HG02571 (cell line): Measurements from ENCODE around the gene TENM3.

ENCODE experiments used
- ATAC-seq: cut with Tn5 transposase; IDR thresholded peaks from one replicate; pipeline ENCODE4 v1.9.1; 2021; ENCODE audit warnings: mild to moderate bottlenecking, moderate library complexity; ENCODE audit not compliant: unreplicated experiment

The TENM3 gene

DNA sequence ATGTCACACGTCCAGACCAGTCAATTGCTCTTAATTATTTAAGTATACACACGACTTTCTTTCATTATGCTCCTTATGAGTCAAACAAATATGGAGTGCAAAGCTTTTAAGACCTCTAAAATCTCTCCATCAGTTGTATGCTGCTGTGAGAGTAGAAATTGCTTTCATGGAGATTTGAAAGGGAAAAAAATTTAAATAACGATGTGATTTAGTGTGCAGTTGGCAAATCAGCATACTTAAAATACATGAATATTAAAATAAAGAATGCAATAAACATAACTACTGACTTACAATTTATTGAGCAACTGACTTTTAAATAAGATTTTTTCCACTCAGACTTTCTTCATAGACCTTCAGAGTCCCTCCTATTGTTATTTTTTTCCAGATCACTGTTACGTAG is 9.0 kb downstream of the TENM3 start:
- no peak for ATAC-seq

- ATAC-seq = no peak
Observed at GRCh38 chr4:182254026-182254780, 11.0 kb downstream of the TENM3 start.

DNA sequence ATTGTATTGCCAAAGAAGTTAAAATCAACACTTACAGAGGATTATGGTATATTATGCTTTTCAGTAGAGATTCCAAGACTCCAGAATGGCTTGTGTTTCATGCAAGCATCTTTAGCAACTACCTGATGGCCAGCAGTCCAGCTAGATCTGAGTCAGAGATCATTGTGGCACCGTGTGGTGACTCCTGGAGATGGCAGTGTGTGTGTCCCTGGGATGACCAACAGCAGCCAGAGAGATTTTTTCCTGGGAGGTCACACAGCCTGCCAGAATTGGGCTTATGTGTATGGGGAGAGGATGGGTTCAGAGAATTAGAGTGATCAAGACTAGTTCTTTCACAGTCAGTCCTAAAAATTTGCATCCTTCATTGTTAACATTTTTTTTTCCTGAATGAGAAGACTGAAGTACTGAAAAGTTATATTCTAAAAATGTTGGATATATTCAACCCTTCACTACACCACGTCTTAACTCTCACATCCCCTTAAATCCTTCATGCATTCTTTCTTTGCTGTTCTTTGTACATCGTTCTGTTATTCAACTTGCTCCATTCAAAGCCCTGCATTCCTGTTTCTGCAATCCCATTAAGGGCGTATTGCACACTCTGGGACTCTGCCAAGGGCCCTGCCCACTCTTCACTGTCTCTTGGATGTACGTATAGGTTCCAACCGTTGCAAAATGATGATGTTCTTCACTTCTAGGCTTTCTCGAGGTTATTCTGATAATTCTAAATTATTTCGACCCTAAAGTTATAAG is 12.4 kb downstream of the TENM3 start:
- no peak for ATAC-seq

- no peak for ATAC-seq
Observed at GRCh38 chr4:182257016-182257415, 13.8 kb downstream of the TENM3 start.

- no peak for ATAC-seq
Observed at GRCh38 chr4:182257503-182257902, 14.3 kb downstream of the TENM3 start.

DNA sequence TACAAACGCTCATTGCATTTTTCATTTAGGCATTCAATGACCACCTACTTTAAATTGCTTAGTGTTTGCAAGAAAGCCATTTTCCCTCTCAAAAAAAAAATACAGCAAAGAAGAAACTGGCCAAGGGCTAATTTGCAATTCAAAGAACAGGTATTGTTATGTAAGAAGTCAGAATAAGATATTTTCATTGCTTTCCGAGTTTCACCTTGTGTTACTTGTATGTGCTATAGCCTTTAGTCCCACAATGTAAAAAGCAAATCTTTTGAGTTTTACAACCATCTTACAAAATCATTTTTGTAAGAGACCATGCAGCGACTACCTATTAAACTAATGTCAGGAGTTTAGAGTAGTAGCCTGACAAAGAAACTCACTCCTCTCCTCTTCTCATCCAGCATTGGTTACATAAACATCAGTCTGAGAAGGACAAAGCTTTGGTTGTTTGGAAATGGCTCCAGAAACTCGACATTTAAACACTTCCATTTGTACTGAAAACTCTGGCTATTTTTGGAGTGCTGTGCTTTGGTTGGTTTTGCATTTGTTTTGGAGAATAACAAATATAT is 15.3 kb downstream of the TENM3 start:
- ATAC-seq = no peak

DNA sequence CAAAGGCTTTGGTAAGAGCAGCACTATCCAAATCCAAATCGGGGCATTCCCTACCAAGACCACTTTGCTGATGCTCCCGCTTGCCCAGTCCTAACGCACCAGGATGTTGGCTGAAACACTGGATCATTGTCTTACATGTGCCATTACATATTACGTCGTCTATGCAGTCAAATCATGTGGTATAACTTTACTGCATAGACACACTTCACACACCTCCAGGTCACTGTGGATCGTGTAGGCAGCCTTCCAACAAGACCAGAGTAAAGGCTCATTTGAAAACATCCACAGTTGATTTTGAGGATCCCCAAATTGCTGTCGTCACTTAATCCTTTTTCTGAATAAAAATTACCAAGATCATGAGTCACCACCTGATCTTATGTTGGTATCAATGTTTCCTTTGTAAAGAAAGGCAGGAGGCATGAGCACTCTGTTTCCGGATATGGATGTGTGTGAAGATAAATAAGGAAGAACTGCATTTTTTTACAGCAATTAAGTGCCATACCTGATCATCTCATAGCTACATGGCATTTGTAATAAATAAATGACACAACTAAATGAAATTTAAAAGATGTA is 18.5 kb downstream of the TENM3 start:
- no peak for ATAC-seq

DNA sequence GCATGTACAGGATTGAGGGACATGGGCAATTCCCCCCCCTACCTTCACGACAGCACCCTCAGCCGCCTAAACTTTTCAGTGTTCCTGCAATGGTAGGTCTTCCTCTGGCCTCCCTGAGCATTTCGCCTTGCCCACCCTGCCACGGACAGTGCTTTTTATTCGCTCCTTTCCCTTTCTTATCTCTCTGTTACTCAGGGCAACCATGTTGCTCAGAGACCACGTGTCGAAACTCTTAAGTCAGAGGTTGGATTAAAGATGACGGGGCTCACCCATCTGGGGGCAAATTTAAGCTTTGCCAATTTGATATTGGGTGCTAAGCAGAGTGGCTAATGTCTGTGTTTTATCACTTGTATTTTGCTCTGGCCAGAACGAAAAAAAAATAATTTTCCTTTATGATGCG is 20.4 kb downstream of the TENM3 start:
- no peak for ATAC-seq

- no peak for ATAC-seq
Observed at GRCh38 chr4:182264139-182264752, 21.0 kb downstream of the TENM3 start.

DNA sequence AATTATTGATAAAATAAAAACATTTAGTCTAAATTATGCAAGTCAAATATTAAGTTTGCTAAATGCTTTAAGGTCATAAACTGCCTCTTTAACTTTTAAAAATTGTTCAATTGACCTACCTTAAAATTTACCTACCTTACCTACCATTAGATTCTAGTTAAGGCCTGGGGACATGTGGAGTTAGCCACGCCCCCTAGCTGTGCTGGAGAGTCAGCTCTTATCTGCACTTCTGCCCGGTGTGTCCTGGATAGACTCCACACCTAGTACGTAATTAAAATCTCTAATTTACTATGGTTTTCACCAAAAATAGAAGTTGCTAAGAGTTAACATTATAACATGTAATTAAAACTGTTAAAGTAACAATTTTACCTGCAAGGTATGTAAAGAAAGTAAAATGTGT is 22.7 kb downstream of the TENM3 start:
- no peak for ATAC-seq

DNA sequence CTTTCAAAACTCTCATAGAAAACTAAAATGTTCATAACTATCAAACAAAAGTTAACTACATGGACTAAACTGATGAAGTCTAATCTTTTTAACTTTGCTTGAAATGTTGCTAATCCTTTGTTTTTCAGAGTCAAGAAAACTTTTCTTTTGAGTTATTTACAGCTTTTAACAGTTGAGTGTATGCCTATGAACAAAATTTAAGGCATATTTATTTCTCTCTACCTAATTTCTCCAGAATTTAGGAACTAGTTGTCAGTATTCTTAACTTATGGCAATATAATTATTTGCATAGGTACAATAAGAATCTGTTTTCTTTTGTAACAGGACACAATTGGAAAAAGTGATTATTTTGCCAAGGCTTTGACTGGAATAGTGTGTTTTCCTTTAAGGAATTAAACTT is 23.8 kb downstream of the TENM3 start:
- ATAC-seq = no peak

DNA sequence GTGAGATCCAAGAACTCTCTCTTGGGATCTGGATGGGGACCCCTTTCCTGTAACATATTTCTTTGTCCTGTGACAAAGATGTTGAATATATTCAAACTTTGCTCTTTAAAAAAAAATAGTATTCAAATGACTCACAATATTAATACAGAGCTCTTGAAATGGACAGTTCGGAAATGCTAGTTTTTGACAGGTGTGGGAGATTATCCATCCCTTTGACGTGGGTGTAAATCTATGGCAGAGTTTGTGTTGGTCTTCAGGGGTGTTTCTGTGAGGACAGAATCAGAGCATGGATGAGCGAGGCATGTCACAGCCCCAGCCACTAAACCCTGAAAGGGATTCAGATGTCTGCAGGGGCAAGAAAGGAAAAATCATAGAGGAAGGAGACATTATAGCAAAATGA is 25.8 kb downstream of the TENM3 start:
- ATAC-seq = no peak

- ATAC-seq = no peak
Observed at GRCh38 chr4:182271731-182272130, 28.5 kb downstream of the TENM3 start.

DNA sequence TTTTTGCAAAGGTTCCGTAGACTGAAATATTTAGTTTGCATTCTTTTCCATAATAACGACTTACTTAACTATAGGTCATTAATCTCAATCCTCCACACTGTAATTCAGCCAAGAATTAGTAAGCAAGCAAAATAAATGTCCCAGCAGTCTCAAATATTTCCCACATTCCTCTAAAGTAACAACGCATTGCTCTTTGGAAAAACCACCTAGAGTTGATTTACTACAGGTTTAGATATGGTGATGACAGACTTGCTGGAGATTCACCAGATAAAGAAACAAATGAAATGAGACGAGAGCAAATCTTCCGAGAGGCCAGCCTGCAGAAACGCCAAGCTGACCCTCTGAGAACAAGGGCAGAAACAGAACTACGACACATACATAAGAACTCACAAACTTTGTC is 28.9 kb downstream of the TENM3 start:
- ATAC-seq = no peak

GRCh38 chr4:182273191-182273935 is 30.2 kb downstream of the TENM3 start:
- no peak for ATAC-seq

GRCh38 chr4:182276210-182277109 is 33.3 kb downstream of the TENM3 start:
- ATAC-seq = no peak

DNA sequence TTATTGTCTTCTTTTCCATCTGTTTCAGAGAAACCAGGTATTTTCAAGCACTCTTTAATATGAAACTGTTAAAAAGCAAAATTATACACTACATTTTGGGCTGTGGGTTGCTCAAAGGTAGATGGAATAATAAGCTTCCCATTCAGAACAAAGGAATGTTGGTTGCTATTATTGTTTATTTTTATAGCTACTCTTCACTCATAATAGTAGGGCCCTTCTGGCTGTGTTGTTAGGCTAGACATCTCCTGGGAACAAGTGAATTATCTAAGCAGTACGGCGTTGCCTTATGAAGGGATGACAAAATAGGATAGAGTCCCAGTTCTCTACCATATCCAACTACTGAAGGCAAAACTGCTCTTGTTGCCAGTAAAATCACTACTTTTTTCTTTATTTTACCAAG is 34.2 kb downstream of the TENM3 start:
- ATAC-seq = no peak

- no peak for ATAC-seq
Observed at GRCh38 chr4:182278729-182279128, 35.5 kb downstream of the TENM3 start.

GRCh38 chr4:182280436-182281111 is 37.4 kb downstream of the TENM3 start:
- no peak for ATAC-seq
